HG03045 (cell line): Measurements from ENCODE around the gene ZNF180.
"Not testable (repeated sequence)": the region's sequence is repeated elsewhere in the genome, so short reads cannot be mapped to it uniquely, and the experiment has no call there.

Experiments used
- ATAC-seq: cut with Tn5 transposase; IDR thresholded peaks from one replicate; pipeline ENCODE4 v1.9.1; 2021; ENCODE audit warnings: mild to moderate bottlenecking, moderate library complexity; ENCODE audit not compliant: unreplicated experiment

Gene ZNF180

GRCh38 chr19:44499962-44500949 is at the start of gene ZNF180:
TSS of gene ZNF180 (minus strand) at chr19:44500522. CDS start at chr19:44497334, 3,188 bp downstream.
- ATAC-seq, result peak; percentile 86

GRCh38 chr19:44549507-44549906 is 49.2 kb upstream of the ZNF180 start:
- ATAC-seq, result no peak

GRCh38 chr19:44548736-44549135 is 48.4 kb upstream of the ZNF180 start:
- ATAC-seq, result no peak

GRCh38 chr19:44544031-44544430 is 43.7 kb upstream of the ZNF180 start:
- no peak for ATAC-seq

GRCh38 chr19:44542671-44543070 is 42.3 kb upstream of the ZNF180 start:
- no peak for ATAC-seq

GRCh38 chr19:44540736-44541135 is 40.4 kb upstream of the ZNF180 start:
- no peak for ATAC-seq

- ATAC-seq, result no peak
These were observed 39.7 kb upstream of the ZNF180 start for GRCh38 chr19:44539991-44540390.

GRCh38 chr19:44539236-44539826 is 39.0 kb upstream of the ZNF180 start:
- no peak for ATAC-seq

GRCh38 chr19:44535361-44535760 is 35.0 kb upstream of the ZNF180 start:
- not testable (repeated sequence) for ATAC-seq

- ATAC-seq, result no peak
These were observed 32.5 kb upstream of the ZNF180 start for GRCh38 chr19:44532819-44533218.

- no peak for ATAC-seq
These were observed 30.5 kb upstream of the ZNF180 start for GRCh38 chr19:44530777-44531176.

- no peak for ATAC-seq
These were observed 29.2 kb upstream of the ZNF180 start, which contains the start of gene CEACAM20 for GRCh38 chr19:44529536-44529935. TSS of gene CEACAM20 (minus strand) at chr19:44529675. CDS start at chr19:44529509, 166 bp downstream.

GRCh38 chr19:44527554-44527953 is 27.2 kb upstream of the ZNF180 start:
- no peak for ATAC-seq

- no peak for ATAC-seq
These were observed 25.6 kb upstream of the ZNF180 start for GRCh38 chr19:44525721-44526430.

- ATAC-seq, result no peak
These were observed 21.0 kb upstream of the ZNF180 start for GRCh38 chr19:44521370-44521769.

- no peak for ATAC-seq
These were observed 16.8 kb upstream of the ZNF180 start for GRCh38 chr19:44517146-44517545.

- no peak for ATAC-seq
These were observed 15.6 kb upstream of the ZNF180 start for GRCh38 chr19:44515907-44516306.

- no peak for ATAC-seq
These were observed 14.7 kb upstream of the ZNF180 start for GRCh38 chr19:44515031-44515430.

GRCh38 chr19:44512326-44513298 is 12.3 kb upstream of the ZNF180 start:
- no peak for ATAC-seq

- ATAC-seq, result no peak
These were observed 9.2 kb upstream of the ZNF180 start for GRCh38 chr19:44509478-44509877.
